HepG2 (cell line): ENCODE results near the gene TC2N. TPM values are rescaled to one million over a fixed set of nuclear protein-coding genes. Genes with fewer than 3 reads are reported as not detected.
A peak's percentile ranks its signal among the peaks of the same experiment; 100 is the strongest.

Experiments
- ATF2 ChIP-seq: sonication (generic); formaldehyde crosslinking; IDR thresholded peaks from 2 replicates; pipeline ENCODE4 v1.4.0; 2020; ENCODE audit warnings: missing genetic modification reagents
- ATF3 ChIP-seq: sonication (generic); formaldehyde crosslinking; IDR thresholded peaks from 2 replicates; pipeline ENCODE4 v1.4.0; 2020; ENCODE audit warnings: missing genetic modification reagents
- ATF4 ChIP-seq, 2 experiments: fragments of 450-650 bp in 1 of 2; sonication (generic) in 1 of 2; formaldehyde crosslinking; IDR thresholded peaks; 2 replicates each; pipeline versions ENCODE4 v1.5.0 to v1.8.0; 2020 to 2022; ENCODE audit warnings: mild to moderate bottlenecking in 1 of 2, missing genetic modification reagents in 1 of 2
- ATF6 ChIP-seq: sonication (generic); formaldehyde crosslinking; conservative IDR thresholded peaks from 2 replicates; pipeline ENCODE4 v1.4.0; 2020; ENCODE audit warnings: missing genetic modification reagents
- IRF1 ChIP-seq: sonication (generic); formaldehyde crosslinking; IDR thresholded peaks from 2 replicates; pipeline ENCODE4 v1.4.0; 2020; ENCODE audit warnings: low read depth, mild to moderate bottlenecking, missing genetic modification reagents
- KDM3A ChIP-seq: IDR thresholded peaks from 2 replicates; pipeline ENCODE4 v1.6.1; 2018; ENCODE audit warnings: low read depth, missing compliant biosample characterization
- NPAS2 ChIP-seq: sonication (generic); formaldehyde crosslinking; IDR thresholded peaks from 2 replicates; pipeline ENCODE4 v1.8.0; 2022; ENCODE audit warnings: mild to moderate bottlenecking, missing genetic modification reagents, borderline replicate concordance
- PAXIP1 ChIP-seq: sonication (generic); formaldehyde crosslinking; conservative IDR thresholded peaks from 2 replicates; pipeline ENCODE4 v1.4.0; 2020; ENCODE audit warnings: mild to moderate bottlenecking, missing genetic modification reagents, moderate library complexity
- TARDBP ChIP-seq: sonication (generic); formaldehyde crosslinking; IDR thresholded peaks from 2 replicates; pipeline ENCODE4 v1.8.0; 2022; ENCODE audit warnings: mild to moderate bottlenecking, missing genetic modification reagents
- TEAD3 ChIP-seq: optimal IDR thresholded peaks from 2 replicates; pipeline ENCODE3; 2016; ENCODE audit warnings: borderline replicate concordance
- TEF ChIP-seq: sonication (generic); formaldehyde crosslinking; IDR thresholded peaks from 2 replicates; pipeline ENCODE4 v1.5.0; 2020; ENCODE audit warnings: missing genetic modification reagents
- ZBTB25 ChIP-seq: IDR thresholded peaks from 2 replicates; pipeline ENCODE4 v1.6.1; 2018; ENCODE audit warnings: missing genetic modification reagents
- ZFY ChIP-seq: sonication (generic); formaldehyde crosslinking; IDR thresholded peaks from 2 replicates; pipeline ENCODE4 v1.4.0; 2020; ENCODE audit warnings: missing genetic modification reagents
- ZNF331 ChIP-seq: sonication (generic); formaldehyde crosslinking; IDR thresholded peaks from 2 replicates; pipeline ENCODE4 v1.4.0; 2020; ENCODE audit warnings: missing genetic modification reagents
- ZNF746 ChIP-seq: sonication (generic); formaldehyde crosslinking; IDR thresholded peaks from 2 replicates; pipeline ENCODE4 v1.8.0; 2022; ENCODE audit warnings: mild to moderate bottlenecking, missing genetic modification reagents
- ZNF792 ChIP-seq: IDR thresholded peaks from 2 replicates; pipeline ENCODE4 v1.6.1; 2016
- polyA plus RNA-seq, 8 experiments: library from polyadenylated mRNA; depleted of rRNA in 3 of 8; stranded (reverse) in 7 of 8; unstranded in 1 of 8; fragments of >200 nt; fragmentation: Illumina TruSeq in 4 of 8; extraction: Trizol in 4 of 8; gene quantifications; 2 replicates each; pipeline versions ENCODE4 v1.2.1 to v1.2.3, GENCODE V29; 2011 to 2016; ENCODE audit warnings: low read depth in 4 of 8, missing spikeins in 1 of 8, mixed read lengths in 1 of 8; ENCODE audit not compliant: insufficient read depth in 1 of 8
- total RNA-seq, 5 experiments: library from RNA; depleted of rRNA; stranded (reverse); fragments of >200 nt; fragmentation: Illumina TruSeq; extraction: Trizol; gene quantifications; 2 replicates each; pipeline ENCODE4 v1.2.3, GENCODE V29; 2016; ENCODE audit warnings: low read depth in 1 of 5

TC2N gene
- total and polyA plus RNA-seq, 2 of the 13 experiments (the other 11 are each of a cell fraction or from before 2014, with no cell fraction given), result 0.03 TPM; not detected in 1

- TF ChIP-seq ATF6 (CRISPR knock-in tag), result no peak
- peak; percentile 73 for TF ChIP-seq TEAD3 (CRISPR knock-in tag)
- peak; percentile 66; the same call in 1 of the 2 replicates for TF ChIP-seq ATF3
- peak in 1 of 2 experiments; percentile 81; a peak in 2 of 4 replicates for TF ChIP-seq ATF4 (CRISPR knock-in tag; IDR thresholded peaks at IDR 0.05)
- TF ChIP-seq PAXIP1 (CRISPR knock-in tag), result peak; percentile 43; the same call in 1 of the 2 replicates
- TF ChIP-seq ZFY (CRISPR knock-in tag), result no peak
- TF ChIP-seq TEF (CRISPR knock-in tag), result peak; percentile 65; the same call in 1 of the 2 replicates
- TF ChIP-seq IRF1, result no peak
- peak; percentile 41; the same call in 1 of the 2 replicates for TF ChIP-seq ATF2
- no peak for TF ChIP-seq NPAS2
- no peak for TF ChIP-seq ZNF746 (CRISPR knock-in tag)
- TF ChIP-seq ZNF792 (CRISPR knock-in tag), result no peak
- 0 out of 2 replicates have a peak, but pooled peaks have one; percentile 21 for TF ChIP-seq TARDBP (CRISPR knock-in tag)
- TF ChIP-seq ZNF331 (CRISPR knock-in tag), result peak; percentile 77; the same call in 1 of the 2 replicates
- no peak for TF ChIP-seq ZBTB25 (CRISPR knock-in tag)
- TF ChIP-seq KDM3A (CRISPR knock-in tag), result no peak
Observed at GRCh38 chr14:91755570-91756295, 111.6 kb downstream of the TC2N start (continued).
